HG03521 (cell line): Measurements from ENCODE around the gene ADARB2.

ENCODE experiments used
- ATAC-seq: cut with Tn5 transposase; IDR thresholded peaks from one replicate; pipeline ENCODE4 v1.9.1; 2021; ENCODE audit warnings: mild to moderate bottlenecking, moderate library complexity; ENCODE audit not compliant: unreplicated experiment

The ADARB2 gene

DNA sequence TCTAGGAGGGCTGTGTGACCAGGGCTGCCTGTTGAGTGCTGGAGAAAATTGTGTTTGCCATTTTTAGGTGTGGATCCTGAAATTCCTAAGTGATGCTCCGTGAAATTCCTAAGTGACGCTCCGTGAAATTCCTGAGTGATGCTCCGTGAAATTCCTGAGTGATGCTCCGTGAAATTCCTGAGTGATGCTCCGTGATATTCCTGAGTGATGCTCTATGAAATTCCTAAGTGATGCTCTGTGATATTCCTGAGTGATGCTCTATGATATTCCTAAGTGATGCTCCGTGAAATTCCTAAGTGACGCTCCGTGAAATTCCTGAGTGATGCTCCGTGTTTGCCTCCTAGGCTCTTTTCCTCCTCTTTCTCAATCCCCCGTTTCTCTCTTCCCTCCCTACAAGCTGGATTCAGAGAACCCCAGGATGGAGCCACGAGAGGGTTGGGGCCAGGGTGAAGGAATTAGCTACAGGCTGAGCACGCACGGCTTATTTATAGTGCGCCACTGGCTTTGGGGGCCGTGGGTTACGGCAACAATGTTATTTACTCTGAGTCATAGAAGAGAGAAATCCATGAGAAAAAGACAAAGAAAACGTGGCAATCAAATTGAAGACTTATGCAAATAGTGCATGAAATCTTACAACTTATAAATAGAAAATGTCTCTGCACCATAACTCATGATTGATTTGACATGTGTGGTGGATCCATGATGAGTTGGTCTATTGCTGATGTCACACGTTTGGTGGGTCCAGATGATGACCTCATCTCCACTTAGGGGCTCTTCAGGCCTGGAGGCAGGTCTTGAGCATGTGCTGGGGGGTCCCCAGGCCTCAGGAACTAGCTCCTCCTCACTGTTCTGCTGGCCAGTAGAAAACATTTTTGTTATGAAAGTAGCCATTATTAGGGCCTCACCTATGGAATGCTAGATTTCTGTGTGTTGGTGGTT is 456.6 kb downstream of the ADARB2 start:
- ATAC-seq = no peak

DNA sequence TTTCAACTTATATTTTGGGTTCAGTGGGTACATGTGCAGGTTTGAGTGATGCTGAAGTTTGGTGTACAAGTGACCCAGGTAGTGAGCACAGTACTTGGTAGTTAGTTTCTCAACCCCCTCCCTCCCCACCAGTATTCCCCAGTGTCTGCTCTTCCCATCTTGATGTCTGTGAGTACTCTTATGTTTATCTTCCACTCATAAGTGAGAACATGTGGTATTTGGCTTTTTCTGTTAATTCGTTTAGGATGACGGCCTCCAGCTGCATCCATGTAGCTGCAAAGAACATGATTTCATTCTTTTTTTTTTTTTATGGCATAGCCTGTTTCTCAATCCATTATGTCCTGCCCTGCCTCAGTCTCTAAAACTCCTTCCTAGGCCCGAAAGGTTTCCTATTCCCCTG is 459.0 kb downstream of the ADARB2 start:
- no peak for ATAC-seq

- no peak for ATAC-seq
Observed at GRCh38 chr10:1274701-1275544, 462.4 kb downstream of the ADARB2 start.

- ATAC-seq = no peak
Observed at GRCh38 chr10:1274111-1274661, 463.1 kb downstream of the ADARB2 start.

- no peak for ATAC-seq
Observed at GRCh38 chr10:1273372-1274105, 463.8 kb downstream of the ADARB2 start.

DNA sequence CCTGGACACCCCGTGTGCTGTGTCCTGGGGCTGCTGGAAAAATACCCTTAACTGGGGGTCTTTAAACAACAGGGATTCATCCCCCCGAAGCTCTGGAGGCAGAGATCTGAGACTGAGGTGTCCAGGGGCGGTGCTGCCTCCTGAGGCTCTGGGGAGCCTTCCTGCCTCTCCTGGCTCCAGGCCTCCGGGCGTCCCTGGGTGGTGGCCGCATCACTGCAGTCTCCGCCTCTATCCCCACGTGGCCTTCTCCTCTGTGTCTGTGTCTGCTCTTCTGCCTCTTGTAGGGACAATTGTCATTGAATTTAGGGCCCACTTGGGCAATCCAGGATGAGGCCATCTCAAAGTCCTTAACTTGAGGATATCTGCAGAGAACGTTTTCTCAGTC is 464.6 kb downstream of the ADARB2 start:
- ATAC-seq = no peak

GRCh38 chr10:1272079-1272776 is 465.1 kb downstream of the ADARB2 start:
- ATAC-seq = no peak

DNA sequence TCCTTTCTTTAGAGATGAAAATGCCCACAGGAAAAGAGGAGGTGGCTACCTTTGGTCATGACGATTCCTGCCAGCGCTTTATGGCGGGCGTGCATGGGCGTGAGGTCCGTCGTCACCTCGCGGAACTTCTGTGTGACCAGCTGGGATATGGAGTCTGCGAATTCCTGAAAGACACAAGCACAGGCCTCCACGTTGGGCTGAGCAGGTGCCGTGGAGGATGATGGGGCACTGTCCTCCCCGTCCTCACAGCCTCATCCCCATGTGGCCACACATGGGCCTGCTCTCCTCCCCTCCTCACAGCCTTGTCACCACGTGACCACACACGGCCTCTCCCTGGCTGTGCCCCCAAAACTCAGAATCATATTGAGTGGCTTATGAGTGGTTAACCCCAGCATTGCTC is 466.4 kb downstream of the ADARB2 start:
- no peak for ATAC-seq

DNA sequence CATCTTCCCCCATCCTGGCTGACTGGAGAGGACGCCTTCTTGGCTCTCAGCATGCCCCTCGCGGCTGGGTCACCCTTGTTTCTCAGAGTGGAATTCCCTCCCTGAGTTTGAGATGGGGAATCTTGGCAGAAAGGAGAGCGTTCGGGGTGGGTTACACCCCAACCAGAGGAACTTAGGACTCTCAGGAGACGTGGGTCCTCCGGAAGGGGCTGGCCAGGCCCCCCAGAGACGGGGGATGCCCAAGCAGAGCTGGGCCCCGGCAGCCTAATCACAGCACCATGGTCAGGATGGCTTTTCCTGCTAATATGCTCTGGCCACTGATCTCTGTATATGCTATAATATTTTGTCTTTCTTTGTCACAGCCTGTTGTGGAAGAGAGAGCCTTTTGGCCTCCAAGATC is 466.8 kb downstream of the ADARB2 start:
- ATAC-seq = no peak

DNA sequence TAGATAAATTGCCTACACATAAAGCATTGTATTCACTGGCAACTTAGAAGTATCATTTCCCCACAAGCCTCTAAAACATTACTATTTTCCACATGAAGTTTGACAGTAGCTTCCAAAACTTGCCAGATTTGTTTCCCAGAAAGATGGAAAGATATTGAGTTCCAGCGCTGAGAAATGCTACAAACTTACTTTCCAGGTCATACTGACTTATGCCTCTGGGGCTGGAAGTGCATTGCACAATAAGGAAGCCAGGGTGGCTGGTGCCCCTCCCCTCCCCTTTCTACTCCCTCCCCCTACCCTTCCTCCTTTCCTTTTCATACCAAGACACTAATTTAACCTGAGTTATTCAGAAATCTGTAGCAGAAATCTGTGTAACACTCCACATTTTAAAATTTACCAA is 468.5 kb downstream of the ADARB2 start:
- ATAC-seq = no peak

DNA sequence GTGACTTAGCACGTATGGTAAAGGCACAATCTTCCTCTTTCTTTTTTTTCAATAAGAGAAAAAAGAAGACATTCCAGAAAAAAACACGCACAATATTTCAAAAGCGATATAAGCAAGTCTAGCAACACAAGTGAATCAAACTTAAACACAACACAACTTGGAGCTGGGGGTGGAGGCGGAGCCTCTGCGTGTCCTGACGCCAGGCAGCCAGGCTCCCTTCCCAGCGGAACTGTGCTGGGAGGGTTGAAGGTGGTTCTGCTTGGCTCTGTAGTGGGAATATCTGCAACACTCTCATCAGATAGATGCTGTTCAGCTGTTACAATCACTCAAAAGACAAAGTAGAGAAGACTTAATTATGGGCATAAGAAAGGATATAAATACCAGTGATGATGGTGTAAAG is 469.8 kb downstream of the ADARB2 start:
- no peak for ATAC-seq

- no peak for ATAC-seq
Observed at GRCh38 chr10:1267148-1267547, 470.2 kb downstream of the ADARB2 start.

GRCh38 chr10:1266033-1266802 is 471.1 kb downstream of the ADARB2 start:
- ATAC-seq = no peak

GRCh38 chr10:1264001-1264400 is 473.3 kb downstream of the ADARB2 start:
- no peak for ATAC-seq

- no peak for ATAC-seq
Observed at GRCh38 chr10:1257274-1257673, 480.1 kb downstream of the ADARB2 start.

- ATAC-seq = no peak
Observed at GRCh38 chr10:1256432-1256725, 480.9 kb downstream of the ADARB2 start.

- no peak for ATAC-seq
Observed at GRCh38 chr10:1255600-1256431, 481.5 kb downstream of the ADARB2 start.

DNA sequence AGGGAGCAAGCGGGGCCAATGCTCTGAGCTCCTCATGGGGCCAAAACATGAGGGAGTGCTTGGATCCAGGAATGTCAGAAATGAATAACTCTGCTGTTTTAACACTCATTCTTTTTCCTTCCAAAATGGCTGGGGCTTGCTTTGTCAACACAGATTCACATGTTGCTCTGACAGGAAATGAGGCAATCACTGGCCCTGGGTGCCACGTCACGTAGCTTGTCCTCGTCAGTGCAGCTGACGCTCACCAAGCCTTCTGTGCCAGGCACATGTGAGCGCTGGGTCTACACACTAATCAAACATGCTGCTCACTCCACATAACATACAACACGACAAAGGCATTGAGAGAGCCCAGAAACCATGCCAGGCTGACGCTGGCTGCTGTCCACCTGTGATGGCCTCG is 482.2 kb downstream of the ADARB2 start:
- ATAC-seq = no peak
